ENCODE data around the gene PET100. TPM values are rescaled to one million over a fixed set of nuclear protein-coding genes. Genes with fewer than 3 reads are reported as not detected.

Gene PET100
- total RNA-seq, 3 donors from 2014 or later = 23.7 to 40.4 (median 33.1) TPM

DNA sequence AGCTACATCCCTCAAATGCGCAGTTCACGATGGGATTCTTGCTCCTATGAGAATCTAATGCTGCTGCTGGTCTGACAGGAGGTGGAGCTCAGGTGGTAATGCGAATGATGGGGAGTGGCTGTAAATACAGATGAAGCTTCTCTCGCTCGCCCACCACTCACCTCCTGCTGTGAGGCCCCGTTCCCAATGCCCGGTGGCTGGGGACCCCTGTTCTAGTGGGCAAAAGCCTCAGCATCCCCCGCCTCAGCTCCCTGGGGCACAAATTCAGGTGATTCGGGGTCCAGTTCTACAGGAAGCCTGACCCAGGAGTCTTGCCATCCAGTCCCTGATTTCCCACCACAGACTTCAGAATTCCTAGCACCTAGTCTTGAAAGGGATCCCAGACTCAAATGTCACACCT is 42.9 kb downstream of the PET100 start:
- intact Hi-C loops (cut with DNase I; ENCODE audit: low total_unique reads) = loop anchor here (10.0 kb wide), 1 partner anchor 108 kb away; no protein-coding TSS in a partner anchor
- TF ChIP-seq, protein P1, sequence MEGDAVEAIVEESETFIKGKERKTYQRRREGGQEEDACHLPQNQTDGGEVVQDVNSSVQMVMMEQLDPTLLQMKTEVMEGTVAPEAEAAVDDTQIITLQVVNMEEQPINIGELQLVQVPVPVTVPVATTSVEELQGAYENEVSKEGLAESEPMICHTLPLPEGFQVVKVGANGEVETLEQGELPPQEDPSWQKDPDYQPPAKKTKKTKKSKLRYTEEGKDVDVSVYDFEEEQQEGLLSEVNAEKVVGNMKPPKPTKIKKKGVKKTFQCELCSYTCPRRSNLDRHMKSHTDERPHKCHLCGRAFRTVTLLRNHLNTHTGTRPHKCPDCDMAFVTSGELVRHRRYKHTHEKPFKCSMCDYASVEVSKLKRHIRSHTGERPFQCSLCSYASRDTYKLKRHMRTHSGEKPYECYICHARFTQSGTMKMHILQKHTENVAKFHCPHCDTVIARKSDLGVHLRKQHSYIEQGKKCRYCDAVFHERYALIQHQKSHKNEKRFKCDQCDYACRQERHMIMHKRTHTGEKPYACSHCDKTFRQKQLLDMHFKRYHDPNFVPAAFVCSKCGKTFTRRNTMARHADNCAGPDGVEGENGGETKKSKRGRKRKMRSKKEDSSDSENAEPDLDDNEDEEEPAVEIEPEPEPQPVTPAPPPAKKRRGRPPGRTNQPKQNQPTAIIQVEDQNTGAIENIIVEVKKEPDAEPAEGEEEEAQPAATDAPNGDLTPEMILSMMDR (IDR thresholded peaks at IDR 0.05) = no peak
- TF ChIP-seq POLR2AphosphoS5 (IDR thresholded peaks at IDR 0.05) (no peak), POLR2A (IDR thresholded peaks at IDR 0.05) (no peak)
- Histone ChIP-seq H3K4me1 (no peaks in the 10 kb centered on the region), H3K27me3 (peaks cover 0 to 46% of the 10 kb centered on the region in 2 donors), H3K4me3 (no peak overlapping the region), H3K36me3 (no peaks in the 10 kb centered on the region), H3K9me3 (no peaks in the 10 kb centered on the region), H3K27ac (no peak overlapping the region)
- no peak for DNase-seq (ENCODE audit: low spot score in 2 of 2)

- H3K4me3 ChIP-seq = no peak overlapping the region
- intact Hi-C loops (cut with DNase I; ENCODE audit: low total_unique reads) = loop anchor here (10.0 kb wide), 1 partner anchor 110 kb away; no protein-coding TSS in a partner anchor
- TF ChIP-seq POLR2AphosphoS5 (IDR thresholded peaks at IDR 0.05) = no peak
- TF ChIP-seq POLR2A (IDR thresholded peaks at IDR 0.05) = no peak
- H3K9me3 ChIP-seq = no peaks in the 10 kb centered on the region
- no peaks in the 10 kb centered on the region for H3K4me1 ChIP-seq
- no peaks in the 10 kb centered on the region for H3K36me3 ChIP-seq
- DNase-seq (ENCODE audit: low spot score in 2 of 2) = no peak
- peaks cover 0 to 58% of the 10 kb centered on the region in 2 donors for H3K27me3 ChIP-seq
- no peak overlapping the region for H3K27ac ChIP-seq
Measured at GRCh38 chr19:7674010-7675005, 44.7 kb downstream of the PET100 start.

DNA sequence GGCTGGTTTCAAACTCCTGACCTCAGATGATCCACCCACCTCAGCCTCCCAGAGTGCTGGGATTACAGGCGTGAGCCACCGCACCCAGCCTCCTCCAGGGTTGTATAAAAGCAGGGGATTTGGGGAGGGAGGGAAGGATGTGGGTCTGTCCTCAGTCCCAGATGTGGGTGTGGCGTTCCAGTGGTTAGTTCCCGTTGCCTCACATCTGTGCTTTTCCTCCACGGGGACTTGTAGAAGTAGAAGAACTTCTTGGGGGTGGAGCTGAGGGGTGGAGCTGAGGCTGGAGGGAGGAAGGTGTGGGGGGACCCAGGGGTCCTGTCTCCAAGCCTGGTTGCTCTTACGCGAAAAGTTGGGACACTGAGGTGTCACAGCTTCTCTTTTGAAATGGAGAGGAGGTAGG is 46.8 kb downstream of the PET100 start:
- Histone ChIP-seq H3K27me3 (peaks cover 0 to 48% of the 10 kb centered on the region in 2 donors), H3K27ac (no peak overlapping the region)
- TF ChIP-seq POLR2AphosphoS5 (IDR thresholded peaks at IDR 0.05) = no peak
- TF ChIP-seq, protein P1 (IDR thresholded peaks at IDR 0.05) = no peak
- no peak for TF ChIP-seq POLR2A (IDR thresholded peaks at IDR 0.05)

GRCh38 chr19:7676854-7677253 is 47.3 kb downstream of the PET100 start, which contains the start of gene MCEMP1:
TSS of gene MCEMP1 (plus strand) at chr19:7677090. CDS start at chr19:7677121, 31 bp downstream.
- no peak for TF ChIP-seq POLR2A (IDR thresholded peaks at IDR 0.05)
- TF ChIP-seq, protein P1 (IDR thresholded peaks at IDR 0.05) = no peak
- no peak for TF ChIP-seq POLR2AphosphoS5 (IDR thresholded peaks at IDR 0.05)
- H3K36me3 ChIP-seq = no peaks in the 10 kb centered on the region
- no peak within 1 kb of the TSS for H3K27ac ChIP-seq
- H3K27me3 ChIP-seq = peaks cover 0 to 43% of the 10 kb centered on the region in 2 donors
- no peak for DNase-seq (ENCODE audit: low spot score in 2 of 2)
- no peaks in the 10 kb centered on the region for H3K9me3 ChIP-seq
- H3K4me1 ChIP-seq = peaks cover 0 to 3% of the 10 kb centered on the region in 2 donors
- no peak within 1 kb of the TSS for H3K4me3 ChIP-seq
- intact Hi-C loops (cut with DNase I; ENCODE audit: low total_unique reads) = loop anchor here (10.0 kb wide), 1 partner anchor 112 kb away; no protein-coding TSS in a partner anchor

More for the DNA sequence above, 46.8 kb downstream of the PET100 start:
- Histone ChIP-seq H3K4me3 (no peak overlapping the region), H3K4me1 (peaks cover 0 to 3% of the 10 kb centered on the region in 2 donors), H3K9me3 (no peaks in the 10 kb centered on the region), H3K36me3 (no peaks in the 10 kb centered on the region)
- intact Hi-C loops (cut with DNase I; ENCODE audit: low total_unique reads) = loop anchor here (10.0 kb wide), 1 partner anchor 112 kb away; no protein-coding TSS in a partner anchor
- DNase-seq (ENCODE audit: low spot score in 2 of 2) = no peak

GRCh38 chr19:7677669-7678311 is 48.2 kb downstream of the PET100 start:
- H3K27ac ChIP-seq = no peak overlapping the region
- no peaks in the 10 kb centered on the region for H3K36me3 ChIP-seq
- no peak for DNase-seq (ENCODE audit: low spot score in 2 of 2)
- TF ChIP-seq, protein P1 (IDR thresholded peaks at IDR 0.05) = no peak
- TF ChIP-seq POLR2AphosphoS5 (IDR thresholded peaks at IDR 0.05) (no peak), POLR2A (IDR thresholded peaks at IDR 0.05) (no peak)
- no peak overlapping the region for H3K4me3 ChIP-seq
- peaks cover 0 to 38% of the 10 kb centered on the region in 2 donors for H3K27me3 ChIP-seq
- intact Hi-C loops (cut with DNase I; ENCODE audit: low total_unique reads) = loop anchor here (10.0 kb wide), 1 partner anchor 113 kb away; no protein-coding TSS in a partner anchor
- H3K4me1 ChIP-seq = peaks cover 0 to 3% of the 10 kb centered on the region in 2 donors
- no peaks in the 10 kb centered on the region for H3K9me3 ChIP-seq

All from breast epithelium (tissue), 4 donors.